ENCODE measurements around the gene PGM3.
"Not testable (repeated sequence)": the region's sequence is repeated elsewhere in the genome, so short reads cannot be mapped to it uniquely, and the experiment has no call there.

Gene PGM3

DNA sequence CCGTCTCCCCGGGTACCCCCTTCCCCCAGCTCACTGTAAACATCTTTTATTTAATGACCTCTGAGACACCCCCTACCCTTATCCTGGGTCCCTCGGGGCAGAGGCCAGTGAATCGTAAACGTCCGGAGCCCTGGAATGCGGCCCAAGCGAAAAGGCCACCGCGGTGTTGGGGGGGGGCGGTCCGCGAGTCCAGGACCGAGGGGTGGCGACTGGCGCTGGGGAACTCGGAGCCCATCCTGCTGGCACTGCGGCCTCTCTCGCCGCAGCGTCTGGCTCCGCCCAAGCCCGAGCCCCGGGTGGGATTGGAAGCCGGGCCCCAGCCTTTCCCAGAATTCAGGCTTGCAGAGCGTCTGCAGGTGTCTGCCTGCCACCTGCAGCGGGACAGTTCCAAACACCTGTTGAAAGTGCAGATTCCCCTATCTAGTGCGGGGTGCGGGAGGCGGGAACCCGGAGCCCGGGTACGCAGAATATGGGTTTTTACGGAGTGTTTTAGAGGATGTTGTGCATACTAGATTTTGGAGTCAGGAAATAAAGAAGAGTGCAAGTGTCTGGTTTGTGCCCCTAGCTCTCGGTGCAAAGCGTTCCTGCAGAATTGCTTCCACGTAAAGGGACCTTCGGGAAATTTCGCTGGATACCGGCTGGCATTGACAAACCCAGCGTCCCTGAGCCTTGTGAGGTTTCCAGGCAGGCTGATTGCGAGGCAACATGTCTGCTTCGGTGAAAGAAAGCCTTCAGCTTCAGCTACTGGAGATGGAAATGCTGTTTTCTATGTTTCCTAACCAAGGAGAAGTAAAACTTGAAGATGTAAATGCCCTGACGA lies 892 bp upstream of the PGM3 start:
- peaks cover 3% of the 10 kb centered on the region for H3K4me1 ChIP-seq (ENCODE audit: insufficient read depth, insufficient read length)
- peak overlapping the region; percentile 69 for H3K9ac ChIP-seq (ENCODE audit: insufficient read length, low read depth)
- peaks cover 2% of the 10 kb centered on the region for H3K27me3 ChIP-seq (ENCODE audit: insufficient read depth, insufficient read length)
- DNase-seq (ENCODE audit: low read depth, low spot score) = no peak
- H3K9me3 ChIP-seq (ENCODE audit: insufficient read depth, low read length) = no peaks in the 10 kb centered on the region
- peaks cover 37% of the 10 kb centered on the region for H3K36me3 ChIP-seq (ENCODE audit: insufficient read depth, insufficient read length, low read length)
- peak overlapping the region; percentile 72 for H3K4me3 ChIP-seq (ENCODE audit: insufficient read length, low read depth)
- no peak for TF ChIP-seq SUZ12 (IDR thresholded peaks at IDR 0.05; ENCODE audit: extremely low read depth, insufficient read depth, insufficient read length)
- no peak for TF ChIP-seq YY1 (IDR thresholded peaks at IDR 0.05; ENCODE audit: insufficient read depth, insufficient read length)
- no peak for TF ChIP-seq ZNF274 (IDR thresholded peaks at IDR 0.05; ENCODE audit: low read depth, low read length)

DNA sequence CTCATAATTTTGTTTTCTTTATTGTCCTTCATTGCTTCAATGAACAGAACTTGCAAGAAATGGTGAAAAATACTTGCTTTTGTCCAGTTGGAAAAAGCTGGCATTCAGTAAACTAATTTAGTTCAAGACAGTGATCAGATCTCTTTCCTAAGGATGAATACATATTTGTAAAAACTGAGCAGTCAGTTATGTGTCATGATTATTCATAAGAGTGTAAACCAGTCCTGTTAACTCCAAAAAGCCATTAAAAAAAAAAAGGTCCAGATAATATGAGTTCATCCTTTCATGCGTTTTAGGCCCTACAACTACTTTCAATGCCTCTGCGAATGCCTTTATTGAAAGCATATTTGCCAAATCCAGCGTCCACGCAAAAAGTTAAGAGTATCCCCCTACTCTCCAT lies 609 bp downstream of the PGM3 start:
- no peak for TF ChIP-seq SUZ12 (IDR thresholded peaks at IDR 0.05; ENCODE audit: extremely low read depth, insufficient read depth, insufficient read length)
- TF ChIP-seq ZNF274 (IDR thresholded peaks at IDR 0.05; ENCODE audit: low read depth, low read length) = no peak
- no peak for TF ChIP-seq YY1 (IDR thresholded peaks at IDR 0.05; ENCODE audit: insufficient read depth, insufficient read length)

DNA sequence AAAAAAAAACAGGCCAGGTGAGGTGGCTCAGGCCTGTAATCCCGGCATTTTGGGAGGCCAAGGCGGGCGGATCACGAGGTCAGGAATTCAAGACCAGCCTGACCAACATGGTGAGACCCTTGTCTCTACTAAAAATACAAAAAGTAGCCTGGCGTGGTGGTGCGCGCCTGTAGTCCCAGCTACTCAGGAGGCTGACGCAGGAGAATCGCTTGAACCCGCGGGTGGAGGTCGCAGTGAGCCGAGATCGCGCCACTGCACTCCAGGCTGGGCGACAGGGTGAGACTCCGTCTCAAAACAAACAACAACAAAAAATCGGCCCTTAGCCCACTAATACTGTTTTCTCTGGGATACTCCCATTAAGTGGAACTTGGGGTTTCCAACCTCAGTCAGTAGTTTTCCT lies 1.1 kb downstream of the PGM3 start:
- Histone ChIP-seq H3K36me3 (ENCODE audit: insufficient read depth, insufficient read length, low read length) (peaks cover 52% of the 10 kb centered on the region), H3K4me3 (ENCODE audit: insufficient read length, low read depth) (peak overlapping the region; percentile 72)
- not testable (repeated sequence) for H3K9ac ChIP-seq (ENCODE audit: insufficient read length, low read depth); H3K9me3 ChIP-seq (ENCODE audit: insufficient read depth, low read length); H3K4me1 ChIP-seq (ENCODE audit: insufficient read depth, insufficient read length); DNase-seq (ENCODE audit: low read depth, low spot score); H3K27me3 ChIP-seq (ENCODE audit: insufficient read depth, insufficient read length)

More for the DNA sequence above, 609 bp downstream of the PGM3 start:
- Histone ChIP-seq H3K27me3 (ENCODE audit: insufficient read depth, insufficient read length) (peaks cover 2% of the 10 kb centered on the region), H3K4me1 (ENCODE audit: insufficient read depth, insufficient read length) (peaks cover 3% of the 10 kb centered on the region), H3K4me3 (ENCODE audit: insufficient read length, low read depth) (peak overlapping the region; percentile 72), H3K9ac (ENCODE audit: insufficient read length, low read depth) (peak overlapping the region; percentile 69), H3K36me3 (ENCODE audit: insufficient read depth, insufficient read length, low read length) (peaks cover 47% of the 10 kb centered on the region), H3K9me3 (ENCODE audit: insufficient read depth, low read length) (no peaks in the 10 kb centered on the region)
- DNase-seq (ENCODE audit: low read depth, low spot score) = no peak

DNA sequence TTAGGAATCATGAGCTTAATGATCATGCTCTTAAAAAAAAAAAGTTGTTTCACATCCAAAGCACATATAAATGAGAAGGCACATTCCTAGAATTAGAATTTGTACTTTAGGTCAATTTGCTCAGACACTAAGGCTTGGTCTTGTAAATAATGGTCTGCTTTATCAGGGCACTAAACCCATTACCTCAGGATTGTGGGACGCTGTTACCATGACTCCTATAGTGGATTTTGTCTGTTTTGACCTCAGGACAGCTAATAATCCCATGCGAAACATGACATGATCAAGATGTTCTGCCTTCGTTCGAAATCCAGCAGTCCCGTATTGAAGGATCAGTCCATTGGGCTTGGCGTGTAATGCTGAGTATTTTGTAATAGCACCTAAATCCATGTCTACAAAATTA lies 2.4 kb downstream of the PGM3 start:
- TF ChIP-seq YY1 (IDR thresholded peaks at IDR 0.05; ENCODE audit: insufficient read depth, insufficient read length) (no peak), SUZ12 (IDR thresholded peaks at IDR 0.05; ENCODE audit: extremely low read depth, insufficient read depth, insufficient read length) (no peak), ZNF274 (IDR thresholded peaks at IDR 0.05; ENCODE audit: low read depth, low read length) (no peak)
- H3K4me1 ChIP-seq (ENCODE audit: insufficient read depth, insufficient read length) = peaks cover 3% of the 10 kb centered on the region
- peaks cover 56% of the 10 kb centered on the region for H3K36me3 ChIP-seq (ENCODE audit: insufficient read depth, insufficient read length, low read length)
- H3K27me3 ChIP-seq (ENCODE audit: insufficient read depth, insufficient read length) = peaks cover 2% of the 10 kb centered on the region
- no peaks in the 10 kb centered on the region for H3K9me3 ChIP-seq (ENCODE audit: insufficient read depth, low read length)
- no peak overlapping the region for H3K4me3 ChIP-seq (ENCODE audit: insufficient read length, low read depth)
- DNase-seq (ENCODE audit: low read depth, low spot score) = no peak
- no peak overlapping the region for H3K9ac ChIP-seq (ENCODE audit: insufficient read length, low read depth)

DNA sequence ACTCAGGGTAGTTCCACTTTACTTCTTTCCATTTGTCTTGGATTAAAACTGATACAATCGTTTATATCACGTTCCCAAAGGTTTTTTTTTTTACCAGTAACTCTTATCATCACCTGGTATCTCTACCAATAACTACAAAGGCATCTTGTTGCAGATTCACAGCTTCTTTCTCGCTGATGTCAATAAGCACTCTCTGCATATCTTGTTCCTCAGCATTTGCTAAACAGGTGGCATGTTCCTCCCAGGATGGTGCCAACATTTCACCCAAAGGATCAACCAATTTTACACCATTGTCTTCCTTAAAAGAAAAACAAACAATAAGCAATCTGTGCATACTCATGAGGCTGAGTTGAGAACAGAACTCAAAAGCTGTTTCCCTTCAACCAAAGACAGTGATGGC lies 4.6 kb downstream of the PGM3 start:
- Histone ChIP-seq H3K27me3 (ENCODE audit: insufficient read depth, insufficient read length) (no peaks in the 10 kb centered on the region), H3K9me3 (ENCODE audit: insufficient read depth, low read length) (no peaks in the 10 kb centered on the region), H3K36me3 (ENCODE audit: insufficient read depth, insufficient read length, low read length) (peaks cover 68% of the 10 kb centered on the region), H3K4me3 (ENCODE audit: insufficient read length, low read depth) (no peak overlapping the region), H3K9ac (ENCODE audit: insufficient read length, low read depth) (no peak overlapping the region), H3K4me1 (ENCODE audit: insufficient read depth, insufficient read length) (no peaks in the 10 kb centered on the region)
- no peak for DNase-seq (ENCODE audit: low read depth, low spot score)
- TF ChIP-seq YY1 (IDR thresholded peaks at IDR 0.05; ENCODE audit: insufficient read depth, insufficient read length) (no peak), SUZ12 (IDR thresholded peaks at IDR 0.05; ENCODE audit: extremely low read depth, insufficient read depth, insufficient read length) (no peak), ZNF274 (IDR thresholded peaks at IDR 0.05; ENCODE audit: low read depth, low read length) (no peak)

DNA sequence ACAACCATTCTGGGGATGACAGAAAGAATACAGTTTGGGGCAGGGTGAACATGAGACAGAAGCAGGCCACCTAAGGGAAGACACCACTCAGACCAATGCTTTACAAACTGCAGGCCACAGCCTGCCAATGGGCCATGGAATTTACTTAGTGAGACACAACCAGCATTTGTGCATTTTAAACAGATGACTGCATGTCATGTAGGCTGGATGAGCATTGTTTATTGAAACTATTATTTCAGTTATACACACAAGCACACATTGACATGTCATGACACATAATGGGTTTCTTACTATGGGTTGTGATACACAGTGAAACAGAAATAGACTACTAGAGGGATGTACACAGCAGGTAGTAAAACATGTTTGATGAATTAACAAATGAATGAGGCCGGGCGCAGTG lies 8.0 kb downstream of the PGM3 start:
- no peak overlapping the region for H3K9ac ChIP-seq (ENCODE audit: insufficient read length, low read depth)
- H3K27me3 ChIP-seq (ENCODE audit: insufficient read depth, insufficient read length) = no peaks in the 10 kb centered on the region
- no peaks in the 10 kb centered on the region for H3K9me3 ChIP-seq (ENCODE audit: insufficient read depth, low read length)
- H3K4me1 ChIP-seq (ENCODE audit: insufficient read depth, insufficient read length) = no peaks in the 10 kb centered on the region
- no peak overlapping the region for H3K4me3 ChIP-seq (ENCODE audit: insufficient read length, low read depth)
- no peak for DNase-seq (ENCODE audit: low read depth, low spot score)
- H3K36me3 ChIP-seq (ENCODE audit: insufficient read depth, insufficient read length, low read length) = peaks cover 87% of the 10 kb centered on the region
- no peak for TF ChIP-seq SUZ12 (IDR thresholded peaks at IDR 0.05; ENCODE audit: extremely low read depth, insufficient read depth, insufficient read length)
- no peak for TF ChIP-seq ZNF274 (IDR thresholded peaks at IDR 0.05; ENCODE audit: low read depth, low read length)
- no peak for TF ChIP-seq YY1 (IDR thresholded peaks at IDR 0.05; ENCODE audit: insufficient read depth, insufficient read length)

DNA sequence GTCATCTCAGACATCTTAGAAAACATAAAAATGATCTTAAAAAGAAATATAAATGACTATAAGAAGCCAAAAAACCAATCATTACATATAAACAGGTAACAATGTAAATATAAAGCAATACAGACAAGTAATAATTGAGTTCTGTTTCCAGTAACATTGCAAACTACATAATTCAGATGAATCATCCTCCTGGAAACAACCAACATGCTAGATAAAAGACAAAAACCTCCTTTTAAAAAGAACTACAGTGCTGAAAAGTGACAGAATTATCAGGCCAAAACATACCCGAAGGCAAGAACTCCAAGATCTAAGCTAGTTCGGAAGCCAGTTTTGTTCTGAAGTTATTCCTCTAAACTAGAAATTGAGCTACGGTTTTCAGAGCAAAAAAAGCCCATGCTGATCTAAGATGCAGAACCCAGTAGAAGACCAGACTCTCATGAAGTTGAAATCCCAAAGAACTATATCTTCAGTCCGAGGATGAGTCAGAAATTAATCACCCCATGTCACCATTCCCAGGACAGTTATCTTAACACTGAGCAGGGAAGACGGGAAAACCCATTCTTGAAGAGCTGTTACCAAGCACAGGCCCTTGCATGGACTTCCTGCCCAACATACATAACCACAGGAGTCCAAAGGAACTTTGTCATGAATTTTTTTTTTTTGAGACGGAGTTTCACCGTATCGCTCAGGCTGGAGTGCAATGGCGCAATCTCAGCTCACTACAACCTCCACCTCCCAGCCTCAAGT lies 9.8 kb downstream of the PGM3 start:
- H3K9ac ChIP-seq (ENCODE audit: insufficient read length, low read depth) = no peak overlapping the region
- H3K9me3 ChIP-seq (ENCODE audit: insufficient read depth, low read length) = no peaks in the 10 kb centered on the region
- no peak for TF ChIP-seq ZNF274 (IDR thresholded peaks at IDR 0.05; ENCODE audit: low read depth, low read length)
- TF ChIP-seq SUZ12 (IDR thresholded peaks at IDR 0.05; ENCODE audit: extremely low read depth, insufficient read depth, insufficient read length) = no peak
- TF ChIP-seq YY1 (IDR thresholded peaks at IDR 0.05; ENCODE audit: insufficient read depth, insufficient read length) = no peak
- H3K4me1 ChIP-seq (ENCODE audit: insufficient read depth, insufficient read length) = no peaks in the 10 kb centered on the region
- no peak for DNase-seq (ENCODE audit: low read depth, low spot score)
- no peak overlapping the region for H3K4me3 ChIP-seq (ENCODE audit: insufficient read length, low read depth)
- no peaks in the 10 kb centered on the region for H3K27me3 ChIP-seq (ENCODE audit: insufficient read depth, insufficient read length)
- H3K36me3 ChIP-seq (ENCODE audit: insufficient read depth, insufficient read length, low read length) = peaks cover 81% of the 10 kb centered on the region

Data from NT2/D1 (cell line).